HEK293T (cell line): ENCODE measurements around the gene SCAF4.
"Not testable (repeated sequence)": the region's sequence is repeated elsewhere in the genome, so short reads cannot be mapped to it uniquely, and the experiment has no call there.

ENCODE experiments used
- BHLHE40 ChIP-seq: fragments of 450-650 bp; IDR thresholded peaks from 2 replicates; pipeline ENCODE4 v1.6.1; 2016; ENCODE audit warnings: mild to moderate bottlenecking, moderate library complexity, borderline replicate concordance
- FOXA1 ChIP-seq: fragments of 450-650 bp; IDR thresholded peaks from 2 replicates; pipeline ENCODE4 v1.6.1; 2016; ENCODE audit warnings: mild to moderate bottlenecking
- FOXK2 ChIP-seq: fragments of 450-650 bp; IDR thresholded peaks from 2 replicates; pipeline ENCODE4 v1.6.1; 2016; ENCODE audit warnings: mild to moderate bottlenecking
- FOXM1 ChIP-seq: fragments of 450-650 bp; IDR thresholded peaks from 2 replicates; pipeline ENCODE4 v1.6.1; 2017; ENCODE audit warnings: mild to moderate bottlenecking, borderline replicate concordance
- PKNOX1 ChIP-seq: fragments of 450-650 bp; IDR thresholded peaks from 2 replicates; pipeline ENCODE4 v1.6.1; 2016
- SP1 ChIP-seq: fragments of 450-650 bp; IDR thresholded peaks from 2 replicates; pipeline ENCODE4 v1.6.1; 2017

- not testable (repeated sequence) for TF ChIP-seq BHLHE40, FOXK2, SP1, FOXM1, PKNOX1, FOXA1
Observed at GRCh38 chr21:31737586-31738397, 5.9 kb upstream of the SCAF4 start.
